HS-5 (cell line): Measurements from ENCODE around the gene LILRA5.
"Not testable (repeated sequence)": the region's sequence is repeated elsewhere in the genome, so short reads cannot be mapped to it uniquely, and the experiment has no call there.

Experiments
- DNase-seq: peaks from one replicate; pipeline ENCODE4 v3.0.0-alpha.2; 2012; ENCODE audit warnings: low read depth

The LILRA5 gene

GRCh38 chr19:54312436-54313377 is at the start of gene LILRA5:
LILRA5 (minus strand) TSS chr19:54313166; CDS start chr19:54313019, 147 bp downstream.
- DNase-seq: no peak

GRCh38 chr19:54361680-54362422 is 48.9 kb upstream of the LILRA5 start:
- DNase-seq: not testable (repeated sequence)

- DNase-seq: not testable (repeated sequence)
Observed at GRCh38 chr19:54359149-54359820, 46.3 kb upstream of the LILRA5 start.

GRCh38 chr19:54357381-54357780 is 44.4 kb upstream of the LILRA5 start:
- no peak for DNase-seq

GRCh38 chr19:54356444-54357056 is 43.6 kb upstream of the LILRA5 start:
- no peak for DNase-seq

- DNase-seq: no peak
Observed at GRCh38 chr19:54355675-54356074, 42.7 kb upstream of the LILRA5 start.

GRCh38 chr19:54354761-54355160 is 41.8 kb upstream of the LILRA5 start:
- no peak for DNase-seq

- no peak for DNase-seq
Observed at GRCh38 chr19:54352546-54352945, 39.6 kb upstream of the LILRA5 start.

GRCh38 chr19:54352041-54352440 is 39.1 kb upstream of the LILRA5 start:
- DNase-seq: no peak

- DNase-seq: no peak
Observed at GRCh38 chr19:54351474-54351873, 38.5 kb upstream of the LILRA5 start.

GRCh38 chr19:54345938-54346386 is 33.0 kb upstream of the LILRA5 start:
- no peak for DNase-seq

GRCh38 chr19:54343868-54344267 is 30.9 kb upstream of the LILRA5 start:
- DNase-seq: no peak

GRCh38 chr19:54341295-54341694 is 28.3 kb upstream of the LILRA5 start:
- DNase-seq: no peak

- no peak for DNase-seq
Observed at GRCh38 chr19:54339646-54340358, 26.8 kb upstream of the LILRA5 start.

- DNase-seq: no peak
Observed at GRCh38 chr19:54338521-54338920, 25.6 kb upstream of the LILRA5 start.

- DNase-seq: no peak
Observed at GRCh38 chr19:54337858-54338230, 24.9 kb upstream of the LILRA5 start.

- no peak for DNase-seq
Observed at GRCh38 chr19:54336893-54337857, 24.2 kb upstream of the LILRA5 start.

- no peak for DNase-seq
Observed at GRCh38 chr19:54335979-54336892, 23.3 kb upstream of the LILRA5 start.

- no peak for DNase-seq
Observed at GRCh38 chr19:54335164-54335563, 22.2 kb upstream of the LILRA5 start.
